ENCODE results near the gene CAMKMT.

CAMKMT gene

DNA sequence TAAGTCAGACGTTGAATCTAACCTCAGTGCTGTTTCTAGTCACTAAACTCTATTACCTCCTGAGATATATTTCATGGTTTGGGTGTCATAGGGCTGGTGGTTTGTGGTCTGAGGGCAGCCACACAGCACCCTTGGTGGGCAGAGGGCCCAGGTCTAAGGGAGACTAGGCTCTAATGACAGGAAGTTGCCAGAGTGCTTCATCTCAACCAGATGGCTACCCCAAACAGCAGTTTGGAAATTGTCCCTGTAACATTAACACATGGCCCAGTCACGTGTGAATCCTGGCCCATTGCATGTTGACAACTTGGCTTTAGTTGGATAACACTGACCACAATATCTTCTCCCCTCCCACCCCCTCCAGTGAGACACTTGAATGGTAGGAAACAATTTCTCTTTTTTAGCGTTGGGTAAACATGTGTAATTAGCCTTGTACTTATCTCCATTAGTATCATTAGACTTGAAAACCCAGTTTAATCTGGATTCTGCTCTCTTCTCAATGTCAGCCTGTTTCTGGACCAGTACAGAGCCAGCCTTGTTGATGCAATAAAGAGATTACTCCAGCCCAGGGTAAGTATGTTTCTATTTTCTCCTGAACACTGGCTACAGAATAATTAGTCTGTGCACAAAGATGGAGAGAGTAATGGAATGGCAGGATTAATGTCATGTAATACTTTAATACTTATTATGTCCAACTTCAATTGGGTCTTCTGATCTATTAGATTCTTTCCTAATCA, 392.0 kb downstream of the CAMKMT start:
- Histone ChIP-seq H3K9me2 (ENCODE audit: low read depth, low read length) (no peaks in the 10 kb centered on the region), H3K27me3 (ENCODE audit: insufficient read depth, low read length) (no peaks in the 10 kb centered on the region), H3K79me2 (ENCODE audit: insufficient read depth, low read length) (no peaks in the 10 kb centered on the region), H3K4me1 (ENCODE audit: insufficient read depth, low read length, severe bottlenecking) (no peaks in the 10 kb centered on the region), H3K9me3 (ENCODE audit: low read length) (no peaks in the 10 kb centered on the region), H3K4me2 (ENCODE audit: low read length) (no peak overlapping the region), H3F3A (ENCODE audit: insufficient read depth, low read length) (no peaks in the 10 kb centered on the region), H3K36me3 (ENCODE audit: insufficient read depth, low read length) (no peaks in the 10 kb centered on the region), H3K4me3 (ENCODE audit: low read depth, low read length, poor library complexity, severe bottlenecking) (no peak overlapping the region), H3K9ac (ENCODE audit: low read length) (no peak overlapping the region), H4K20me1 (ENCODE audit: insufficient read depth, low read length) (no peaks in the 10 kb centered on the region), H3K27ac (ENCODE audit: low read depth, low read length, poor library complexity, severe bottlenecking) (no peak overlapping the region), H2AFZ (ENCODE audit: low read length) (no peak overlapping the region)
- TF ChIP-seq CTCF (IDR thresholded peaks at IDR 0.05; ENCODE audit: low read length), result no peak
- TF ChIP-seq EZH2 (IDR thresholded peaks at IDR 0.05; ENCODE audit: borderline replicate concordance, low read length), result no peak

DNA sequence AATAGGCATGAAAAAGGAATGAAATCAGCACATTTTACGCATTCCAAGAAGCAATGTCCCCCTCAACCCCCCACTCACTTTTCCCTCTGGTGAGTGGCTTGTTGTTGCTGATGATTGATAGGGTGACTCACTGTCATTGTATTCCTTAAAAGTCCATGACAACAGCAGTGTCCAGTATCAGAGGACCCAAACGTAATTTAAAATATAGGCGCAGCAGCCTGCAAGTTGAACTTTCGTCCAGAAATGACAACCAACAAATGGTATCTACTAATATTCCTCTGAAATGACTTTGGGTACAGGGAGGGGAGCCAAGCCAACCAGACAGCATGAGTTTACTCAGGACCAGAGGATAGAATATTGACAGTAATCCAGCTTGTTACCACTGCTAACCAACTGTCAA, 396.8 kb downstream of the CAMKMT start:
- no peak overlapping the region for H2AFZ ChIP-seq (ENCODE audit: low read length)
- H3K79me2 ChIP-seq (ENCODE audit: insufficient read depth, low read length), result no peaks in the 10 kb centered on the region
- H3K9me2 ChIP-seq (ENCODE audit: low read depth, low read length), result no peaks in the 10 kb centered on the region
- H3K9ac ChIP-seq (ENCODE audit: low read length), result no peak overlapping the region
- H3K27me3 ChIP-seq (ENCODE audit: insufficient read depth, low read length), result no peaks in the 10 kb centered on the region
- H3K27ac ChIP-seq (ENCODE audit: low read depth, low read length, poor library complexity, severe bottlenecking), result no peak overlapping the region
- no peak for TF ChIP-seq EZH2 (IDR thresholded peaks at IDR 0.05; ENCODE audit: borderline replicate concordance, low read length)
- H3F3A ChIP-seq (ENCODE audit: insufficient read depth, low read length), result no peaks in the 10 kb centered on the region
- H3K9me3 ChIP-seq (ENCODE audit: low read length), result no peaks in the 10 kb centered on the region
- no peaks in the 10 kb centered on the region for H3K36me3 ChIP-seq (ENCODE audit: insufficient read depth, low read length)
- no peaks in the 10 kb centered on the region for H4K20me1 ChIP-seq (ENCODE audit: insufficient read depth, low read length)
- no peak overlapping the region for H3K4me2 ChIP-seq (ENCODE audit: low read length)
- no peak overlapping the region for H3K4me3 ChIP-seq (ENCODE audit: low read depth, low read length, poor library complexity, severe bottlenecking)
- no peaks in the 10 kb centered on the region for H3K4me1 ChIP-seq (ENCODE audit: insufficient read depth, low read length, severe bottlenecking)

- Histone ChIP-seq H3K4me2 (ENCODE audit: low read length) (no peak overlapping the region), H3K27ac (ENCODE audit: low read depth, low read length, poor library complexity, severe bottlenecking) (no peak overlapping the region)
Measured at GRCh38 chr2:44759823-44760222, 398.1 kb downstream of the CAMKMT start.

More at GRCh38 chr2:44759823-44760222, 398.1 kb downstream of the CAMKMT start:
- no peaks in the 10 kb centered on the region for H3K9me3 ChIP-seq (ENCODE audit: low read length)
- H4K20me1 ChIP-seq (ENCODE audit: insufficient read depth, low read length), result no peaks in the 10 kb centered on the region
- no peaks in the 10 kb centered on the region for H3K9me2 ChIP-seq (ENCODE audit: low read depth, low read length)
- H3K79me2 ChIP-seq (ENCODE audit: insufficient read depth, low read length), result no peaks in the 10 kb centered on the region
- TF ChIP-seq EZH2 (IDR thresholded peaks at IDR 0.05; ENCODE audit: borderline replicate concordance, low read length) (no peak), CTCF (IDR thresholded peaks at IDR 0.05; ENCODE audit: low read length) (no peak)
- no peak overlapping the region for H3K4me3 ChIP-seq (ENCODE audit: low read depth, low read length, poor library complexity, severe bottlenecking)
- no peaks in the 10 kb centered on the region for H3F3A ChIP-seq (ENCODE audit: insufficient read depth, low read length)
- no peak overlapping the region for H3K9ac ChIP-seq (ENCODE audit: low read length)
- no peaks in the 10 kb centered on the region for H3K4me1 ChIP-seq (ENCODE audit: insufficient read depth, low read length, severe bottlenecking)
- H2AFZ ChIP-seq (ENCODE audit: low read length), result no peak overlapping the region
- H3K36me3 ChIP-seq (ENCODE audit: insufficient read depth, low read length), result no peaks in the 10 kb centered on the region
- no peaks in the 10 kb centered on the region for H3K27me3 ChIP-seq (ENCODE audit: insufficient read depth, low read length)
